ENCODE measurements around the gene TMEFF2. TPM values are rescaled to one million over a fixed set of nuclear protein-coding genes. Genes with fewer than 3 reads are reported as not detected.

TMEFF2 gene
- total and polyA plus RNA-seq, 2 experiments from 2014 or later: 1.7 to 2.2 TPM

GRCh38 chr2:191923652-191923997 is 271.1 kb downstream of the TMEFF2 start:
- no peaks in the 10 kb centered on the region for H3K36me3 ChIP-seq (ENCODE audit: insufficient read depth)
- no peak for ATAC-seq
- no peaks in the 10 kb centered on the region for H3K27me3 Mint-ChIP-seq (ENCODE audit: insufficient read depth, low read depth, poor library complexity)

More at GRCh38 chr2:191923652-191923997, 271.1 kb downstream of the TMEFF2 start:
- no peak overlapping the region for H3K27ac Mint-ChIP-seq
- H3K27ac ChIP-seq (ENCODE audit: low read depth): no peak overlapping the region
- no peaks in the 10 kb centered on the region for H3K79me2 ChIP-seq (replicated peaks; ENCODE audit: insufficient read depth)
- H3K9me2 ChIP-seq (ENCODE audit: insufficient read depth): no peaks in the 10 kb centered on the region
- no peaks in the 10 kb centered on the region for H3K27me3 ChIP-seq (ENCODE audit: insufficient read depth)
- no peak overlapping the region for H3K4me3 Mint-ChIP-seq
- no peak for DNase-seq (ENCODE audit: low spot score)
- no peaks in the 10 kb centered on the region for H4K20me1 ChIP-seq (replicated peaks; ENCODE audit: insufficient read depth)
- H3K4me2 ChIP-seq: no peak overlapping the region
- peaks cover 10% of the 10 kb centered on the region for H3K36me3 Mint-ChIP-seq (ENCODE audit: low read depth)
- H3F3A ChIP-seq (replicated peaks; ENCODE audit: low read depth): 0 out of 2 replicates have a peak, but pooled peaks cover 7% of the 10 kb centered on the region
- H2AFZ ChIP-seq: no peak overlapping the region
- no peak overlapping the region for H3K4me3 ChIP-seq
- H3K4me1 ChIP-seq (ENCODE audit: insufficient read depth): peaks cover 18% of the 10 kb centered on the region
- TF ChIP-seq ETS1 (IDR thresholded peaks at IDR 0.05) (no peak), EZH2 (IDR thresholded peaks at IDR 0.05; ENCODE audit: low read depth, unreplicated experiment) (no peak), REST (IDR thresholded peaks at IDR 0.05; ENCODE audit: unreplicated experiment) (no peak), STAT1 (IDR thresholded peaks at IDR 0.05; ENCODE audit: unreplicated experiment) (no peak), JUNB (IDR thresholded peaks at IDR 0.05; ENCODE audit: unreplicated experiment) (no peak), POLR2AphosphoS5 (IDR thresholded peaks at IDR 0.05; ENCODE audit: low read depth) (no peak), NANOG (IDR thresholded peaks at IDR 0.05; ENCODE audit: borderline replicate concordance) (no peak), ZNF331 (CRISPR knock-in tag; IDR thresholded peaks at IDR 0.05; ENCODE audit: low read depth) (no peak), ZNF114 (CRISPR knock-in tag; IDR thresholded peaks at IDR 0.05) (no peak), CTCF (conservative IDR thresholded peaks at IDR 0.05; ENCODE audit: low read depth in 2 of 2) (no peak), CREB1 (CRISPR knock-in tag; IDR thresholded peaks at IDR 0.05; ENCODE audit: low read depth) (no peak), ZNF462 (CRISPR knock-in tag; IDR thresholded peaks at IDR 0.05) (no peak), EZH2phosphoT487 (IDR thresholded peaks at IDR 0.05; ENCODE audit: unreplicated experiment) (no peak)
- peaks cover 17% of the 10 kb centered on the region for H3K4me1 Mint-ChIP-seq
- peaks cover 14% of the 10 kb centered on the region; the same call in 2 of the 3 replicates for H3K9me3 Mint-ChIP-seq
